GM18951 (cell line): ENCODE results near the gene LEFTY2.

Experiments used
- POLR2A ChIP-seq: IDR thresholded peaks from 4 replicates; pipeline ENCODE4 v1.6.1; 2011; ENCODE audit warnings: mild to moderate bottlenecking; ENCODE audit not compliant: insufficient read length, insufficient read depth; ENCODE audit errors: extremely low read depth
- in situ Hi-C: fragments of 300-500 bp; cut with MboI; formaldehyde crosslinking; loops from one replicate; pipeline ENCODE4 v1.12.0; 2022; ENCODE audit warnings: low sequenced_read_pairs, mixed read lengths, inconsistent platforms; ENCODE audit not compliant: unreplicated experiment

Gene LEFTY2

GRCh38 chr1:225914947-225915346, 26.1 kb downstream of the LEFTY2 start:
- no peak for TF ChIP-seq POLR2A
- in situ Hi-C loops: no loop called here

GRCh38 chr1:225914391-225914790, 26.6 kb downstream of the LEFTY2 start:
- TF ChIP-seq POLR2A: no peak
- in situ Hi-C loops: no loop called here

- in situ Hi-C loops: no loop called here
- no peak for TF ChIP-seq POLR2A
These were observed 29.6 kb downstream of the LEFTY2 start for GRCh38 chr1:225911191-225912130.

GRCh38 chr1:225909477-225909876, 31.5 kb downstream of the LEFTY2 start:
- no peak for TF ChIP-seq POLR2A
- in situ Hi-C loops: no loop called here

GRCh38 chr1:225908773-225909172, 32.2 kb downstream of the LEFTY2 start:
- no peak for TF ChIP-seq POLR2A
- in situ Hi-C loops: no loop called here

GRCh38 chr1:225908013-225908640, 32.9 kb downstream of the LEFTY2 start:
- TF ChIP-seq POLR2A: no peak
- in situ Hi-C loops: no loop called here

- TF ChIP-seq POLR2A: no peak
- in situ Hi-C loops: no loop called here
These were observed 33.7 kb downstream of the LEFTY2 start for GRCh38 chr1:225907341-225907740.

- no peak for TF ChIP-seq POLR2A
- in situ Hi-C loops: no loop called here
These were observed 34.6 kb downstream of the LEFTY2 start for GRCh38 chr1:225906467-225906866.

- in situ Hi-C loops: no loop called here
- TF ChIP-seq POLR2A: no peak
These were observed 37.4 kb downstream of the LEFTY2 start for GRCh38 chr1:225903623-225904022.

- no peak for TF ChIP-seq POLR2A
- in situ Hi-C loops: no loop called here
These were observed 41.7 kb downstream of the LEFTY2 start for GRCh38 chr1:225899044-225899925.

GRCh38 chr1:225897595-225898514, 43.2 kb downstream of the LEFTY2 start:
- in situ Hi-C loops: no loop called here
- TF ChIP-seq POLR2A: no peak

GRCh38 chr1:225896937-225897549, 44.0 kb downstream of the LEFTY2 start:
- in situ Hi-C loops: no loop called here
- peak; percentile 34 for TF ChIP-seq POLR2A
